ENCODE results near the gene PLEKHG1. TPM values are rescaled to one million over a fixed set of nuclear protein-coding genes. Genes with fewer than 3 reads are reported as not detected.

Gene PLEKHG1
- total RNA-seq, 1 donor: 0.36 TPM

DNA sequence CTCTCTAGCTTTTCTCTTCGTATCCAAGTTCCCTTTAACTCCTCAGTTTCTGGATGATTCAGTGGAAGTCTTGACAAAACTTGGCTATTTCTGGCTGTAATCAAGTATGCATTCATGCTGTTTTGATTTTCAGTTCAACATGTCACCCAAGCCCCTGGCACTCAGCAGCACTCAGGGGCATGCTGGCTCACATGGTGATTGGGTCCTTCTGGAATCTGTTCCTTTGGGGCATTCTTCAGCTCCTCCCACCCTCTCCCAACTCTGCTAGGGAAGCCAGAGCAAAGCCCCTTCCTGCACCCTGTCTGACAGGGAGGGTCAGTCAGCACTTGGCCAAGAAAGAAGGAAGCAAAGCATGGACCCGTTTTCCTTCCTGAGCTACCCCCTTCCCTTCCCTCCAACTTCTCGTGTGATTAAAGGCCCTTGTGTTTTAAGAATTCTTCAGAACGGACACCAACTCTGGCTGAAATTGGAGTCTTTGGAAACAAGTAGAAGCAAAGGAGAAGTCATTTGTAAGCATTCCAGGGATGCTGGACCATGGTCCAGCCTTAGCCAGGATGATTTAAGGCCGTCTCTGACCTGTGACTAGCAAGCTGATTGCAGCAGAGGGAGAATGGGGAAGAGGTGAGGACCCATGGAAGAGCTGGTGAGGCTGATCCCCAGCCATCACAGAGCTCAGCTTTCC is 7.1 kb downstream of the PLEKHG1 start:
- H4K20me1 ChIP-seq (ENCODE audit: insufficient read depth, low read length): no peaks in the 10 kb centered on the region
- no peak for DNase-seq (ENCODE audit: insufficient read length, low spot score, missing footprints)
- H3K4me2 ChIP-seq (ENCODE audit: insufficient read depth, low read length): no peak overlapping the region
- no peak overlapping the region for H3K27ac ChIP-seq (ENCODE audit: low read depth, low read length)
- no peaks in the 10 kb centered on the region for H3K9me3 ChIP-seq (ENCODE audit: low read depth, low read length)
- TF ChIP-seq, protein P1, sequence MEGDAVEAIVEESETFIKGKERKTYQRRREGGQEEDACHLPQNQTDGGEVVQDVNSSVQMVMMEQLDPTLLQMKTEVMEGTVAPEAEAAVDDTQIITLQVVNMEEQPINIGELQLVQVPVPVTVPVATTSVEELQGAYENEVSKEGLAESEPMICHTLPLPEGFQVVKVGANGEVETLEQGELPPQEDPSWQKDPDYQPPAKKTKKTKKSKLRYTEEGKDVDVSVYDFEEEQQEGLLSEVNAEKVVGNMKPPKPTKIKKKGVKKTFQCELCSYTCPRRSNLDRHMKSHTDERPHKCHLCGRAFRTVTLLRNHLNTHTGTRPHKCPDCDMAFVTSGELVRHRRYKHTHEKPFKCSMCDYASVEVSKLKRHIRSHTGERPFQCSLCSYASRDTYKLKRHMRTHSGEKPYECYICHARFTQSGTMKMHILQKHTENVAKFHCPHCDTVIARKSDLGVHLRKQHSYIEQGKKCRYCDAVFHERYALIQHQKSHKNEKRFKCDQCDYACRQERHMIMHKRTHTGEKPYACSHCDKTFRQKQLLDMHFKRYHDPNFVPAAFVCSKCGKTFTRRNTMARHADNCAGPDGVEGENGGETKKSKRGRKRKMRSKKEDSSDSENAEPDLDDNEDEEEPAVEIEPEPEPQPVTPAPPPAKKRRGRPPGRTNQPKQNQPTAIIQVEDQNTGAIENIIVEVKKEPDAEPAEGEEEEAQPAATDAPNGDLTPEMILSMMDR (IDR thresholded peaks at IDR 0.05; ENCODE audit: extremely low read depth, low read depth, low read length): no peak
- H3K36me3 ChIP-seq (ENCODE audit: insufficient read depth, low read length): no peaks in the 10 kb centered on the region
- no peak overlapping the region for H2AFZ ChIP-seq (ENCODE audit: low read length)
- H3K27me3 ChIP-seq (ENCODE audit: insufficient read depth, low read length): peaks cover 23% of the 10 kb centered on the region
- H3K4me3 ChIP-seq (ENCODE audit: insufficient read depth, low read length): no peak overlapping the region
- no peaks in the 10 kb centered on the region for H3K4me1 ChIP-seq (ENCODE audit: insufficient read depth, low read length)
- H3K79me2 ChIP-seq (ENCODE audit: insufficient read depth, low read length): no peaks in the 10 kb centered on the region

DNA sequence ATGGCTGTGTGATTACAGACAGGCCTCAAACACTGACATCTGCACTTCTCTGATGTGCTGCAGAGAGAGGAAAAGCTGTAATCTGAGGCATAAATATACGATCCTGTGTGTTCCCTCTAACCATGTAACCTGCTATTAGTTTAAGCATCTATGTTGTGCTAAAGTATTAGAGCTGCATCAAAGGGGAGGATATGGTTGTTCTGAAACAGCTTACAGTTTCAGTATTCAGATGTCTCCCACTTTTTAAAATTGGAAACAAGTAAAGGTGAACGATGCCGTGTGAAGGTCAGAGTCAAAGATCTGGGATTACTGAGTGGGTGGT is 7.6 kb downstream of the PLEKHG1 start:
- H3K79me2 ChIP-seq (ENCODE audit: insufficient read depth, low read length): no peaks in the 10 kb centered on the region
- no peaks in the 10 kb centered on the region for H3K4me1 ChIP-seq (ENCODE audit: insufficient read depth, low read length)
- H3K27ac ChIP-seq (ENCODE audit: low read depth, low read length): no peak overlapping the region
- no peak overlapping the region for H3K4me3 ChIP-seq (ENCODE audit: insufficient read depth, low read length)
- no peak overlapping the region for H3K4me2 ChIP-seq (ENCODE audit: insufficient read depth, low read length)
- H2AFZ ChIP-seq (ENCODE audit: low read length): no peak overlapping the region
- TF ChIP-seq, protein P1 (IDR thresholded peaks at IDR 0.05; ENCODE audit: extremely low read depth, low read depth, low read length): no peak
- H3K9me3 ChIP-seq (ENCODE audit: low read depth, low read length): no peaks in the 10 kb centered on the region
- peaks cover 19% of the 10 kb centered on the region for H3K27me3 ChIP-seq (ENCODE audit: insufficient read depth, low read length)
- no peaks in the 10 kb centered on the region for H4K20me1 ChIP-seq (ENCODE audit: insufficient read depth, low read length)
- no peaks in the 10 kb centered on the region for H3K36me3 ChIP-seq (ENCODE audit: insufficient read depth, low read length)
- no peak for DNase-seq (ENCODE audit: insufficient read length, low spot score, missing footprints)

DNA sequence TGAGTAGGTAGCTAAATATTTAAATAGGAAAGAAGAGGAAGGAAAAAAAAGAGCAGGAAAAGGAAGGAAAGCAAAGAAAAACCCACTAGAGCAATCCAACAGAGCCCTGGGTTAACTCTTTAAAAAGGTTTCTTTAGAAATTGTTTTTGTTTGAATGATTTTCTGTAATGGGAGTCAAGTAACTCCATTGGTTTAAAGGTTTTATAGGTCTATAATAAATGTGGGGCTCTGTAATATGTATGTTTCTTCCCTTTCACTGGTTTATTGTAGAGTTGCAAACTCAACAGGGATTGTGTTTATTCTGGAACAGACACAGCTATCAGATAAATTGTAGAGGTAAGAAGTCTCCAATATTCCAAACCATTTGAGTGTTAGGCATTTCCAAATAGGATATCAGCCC is 10.9 kb downstream of the PLEKHG1 start:
- Histone ChIP-seq H3K4me3 (ENCODE audit: insufficient read depth, low read length) (no peak overlapping the region), H3K27ac (ENCODE audit: low read depth, low read length) (no peak overlapping the region), H3K79me2 (ENCODE audit: insufficient read depth, low read length) (no peaks in the 10 kb centered on the region), H3K4me2 (ENCODE audit: insufficient read depth, low read length) (no peak overlapping the region), H3K27me3 (ENCODE audit: insufficient read depth, low read length) (peaks cover 16% of the 10 kb centered on the region), H4K20me1 (ENCODE audit: insufficient read depth, low read length) (no peaks in the 10 kb centered on the region), H3K4me1 (ENCODE audit: insufficient read depth, low read length) (no peaks in the 10 kb centered on the region), H3K36me3 (ENCODE audit: insufficient read depth, low read length) (no peaks in the 10 kb centered on the region), H2AFZ (ENCODE audit: low read length) (no peak overlapping the region), H3K9me3 (ENCODE audit: low read depth, low read length) (no peaks in the 10 kb centered on the region)
- no peak for DNase-seq (ENCODE audit: insufficient read length, low spot score, missing footprints)
- TF ChIP-seq, protein P1 (IDR thresholded peaks at IDR 0.05; ENCODE audit: extremely low read depth, low read depth, low read length): no peak

DNA sequence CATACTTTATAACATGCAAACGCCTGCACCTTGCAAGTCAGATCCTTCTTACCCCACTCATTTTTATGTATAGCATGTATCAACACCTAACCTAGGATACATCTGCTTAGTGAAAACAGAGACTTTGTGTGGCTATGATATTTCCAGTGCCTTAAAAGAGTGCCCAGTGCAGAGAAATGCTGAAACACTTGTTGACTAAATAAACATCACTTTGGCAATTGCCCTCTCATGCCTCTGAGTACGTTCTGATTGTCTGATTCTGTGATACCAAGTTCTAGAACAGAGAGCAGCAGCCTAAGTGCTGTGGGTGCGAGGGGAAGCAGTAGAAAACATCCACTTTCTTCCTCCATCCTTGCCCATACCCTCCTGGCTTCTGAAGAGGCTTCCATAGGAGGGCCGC is 13.6 kb downstream of the PLEKHG1 start:
- H3K4me2 ChIP-seq (ENCODE audit: insufficient read depth, low read length): no peak overlapping the region
- no peaks in the 10 kb centered on the region for H3K4me1 ChIP-seq (ENCODE audit: insufficient read depth, low read length)
- H3K4me3 ChIP-seq (ENCODE audit: insufficient read depth, low read length): no peak overlapping the region
- H3K79me2 ChIP-seq (ENCODE audit: insufficient read depth, low read length): no peaks in the 10 kb centered on the region
- no peak overlapping the region for H2AFZ ChIP-seq (ENCODE audit: low read length)
- H3K27ac ChIP-seq (ENCODE audit: low read depth, low read length): no peak overlapping the region
- no peak for DNase-seq (ENCODE audit: insufficient read length, low spot score, missing footprints)
- TF ChIP-seq, protein P1 (IDR thresholded peaks at IDR 0.05; ENCODE audit: extremely low read depth, low read depth, low read length): no peak
- no peaks in the 10 kb centered on the region for H3K36me3 ChIP-seq (ENCODE audit: insufficient read depth, low read length)
- no peaks in the 10 kb centered on the region for H4K20me1 ChIP-seq (ENCODE audit: insufficient read depth, low read length)
- no peaks in the 10 kb centered on the region for H3K9me3 ChIP-seq (ENCODE audit: low read depth, low read length)
- peaks cover 5% of the 10 kb centered on the region for H3K27me3 ChIP-seq (ENCODE audit: insufficient read depth, low read length)
